ENCODE data around the gene CER1.

DNA sequence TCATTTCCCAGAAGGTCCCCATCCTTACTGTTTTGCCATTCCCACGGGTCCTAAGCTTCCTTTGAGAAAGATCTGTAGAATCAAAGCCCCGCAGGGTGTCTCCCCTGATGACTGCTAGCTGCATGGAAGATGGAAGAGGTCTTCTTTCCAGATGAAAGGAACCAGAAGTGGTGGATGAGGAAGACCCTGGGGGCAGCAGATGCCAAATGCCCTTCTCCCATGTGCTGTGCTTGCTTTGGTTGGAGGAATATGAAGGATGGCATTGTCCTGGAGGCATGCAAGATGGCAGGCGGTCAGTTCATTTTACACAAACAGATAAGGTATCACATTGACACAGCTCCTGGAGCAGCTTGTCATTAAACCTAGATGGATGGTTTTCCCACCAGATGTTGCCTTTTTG is 25.8 kb upstream of the CER1 start:
- no peak for TF ChIP-seq EZH2 (IDR thresholded peaks at IDR 0.05; ENCODE audit: insufficient read depth, poor library complexity, severe bottlenecking)
- TF ChIP-seq EZH2phosphoT487 (IDR thresholded peaks at IDR 0.05; ENCODE audit: insufficient read depth, low read depth), result no peak
